GM18520 (cell line): ENCODE measurements around the gene MROH2A.

ENCODE experiments used
- ATAC-seq: cut with Tn5 transposase; IDR thresholded peaks from one replicate; pipeline ENCODE4 v1.9.1; 2021; ENCODE audit not compliant: unreplicated experiment

MROH2A gene

GRCh38 chr2:233835230-233836186 lies 57.4 kb downstream of the MROH2A start:
- no peak for ATAC-seq

GRCh38 chr2:233836359-233836758 lies 58.2 kb downstream of the MROH2A start:
- no peak for ATAC-seq

GRCh38 chr2:233837694-233838229 lies 59.6 kb downstream of the MROH2A start:
- no peak for ATAC-seq

GRCh38 chr2:233838251-233838650 lies 60.1 kb downstream of the MROH2A start:
- ATAC-seq, result no peak

- ATAC-seq, result no peak
Observed at GRCh38 chr2:233838726-233839446, 60.8 kb downstream of the MROH2A start.

- ATAC-seq, result no peak
Observed at GRCh38 chr2:233839447-233839820, 61.3 kb downstream of the MROH2A start.

- ATAC-seq, result no peak
Observed at GRCh38 chr2:233840520-233840919, 62.4 kb downstream of the MROH2A start.

GRCh38 chr2:233841183-233841582 lies 63.1 kb downstream of the MROH2A start:
- no peak for ATAC-seq

- no peak for ATAC-seq
Observed at GRCh38 chr2:233844064-233844807, 66.1 kb downstream of the MROH2A start.

- no peak for ATAC-seq
Observed at GRCh38 chr2:233844836-233845235, 66.7 kb downstream of the MROH2A start.

- ATAC-seq, result no peak
Observed at GRCh38 chr2:233845301-233846060, 67.4 kb downstream of the MROH2A start.

- ATAC-seq, result no peak
Observed at GRCh38 chr2:233846387-233847247, 68.5 kb downstream of the MROH2A start.

- no peak for ATAC-seq
Observed at GRCh38 chr2:233847248-233847898, 69.2 kb downstream of the MROH2A start.

GRCh38 chr2:233848276-233848675 lies 70.1 kb downstream of the MROH2A start:
- ATAC-seq, result no peak

GRCh38 chr2:233849607-233850271 lies 71.6 kb downstream of the MROH2A start:
- no peak for ATAC-seq

GRCh38 chr2:233850745-233851144 lies 72.6 kb downstream of the MROH2A start:
- ATAC-seq, result no peak

- no peak for ATAC-seq
Observed at GRCh38 chr2:233851169-233851568, 73.0 kb downstream of the MROH2A start.

- no peak for ATAC-seq
Observed at GRCh38 chr2:233852056-233852455, 73.9 kb downstream of the MROH2A start.
